ENCODE results near the gene TRPM3.

Gene TRPM3

DNA sequence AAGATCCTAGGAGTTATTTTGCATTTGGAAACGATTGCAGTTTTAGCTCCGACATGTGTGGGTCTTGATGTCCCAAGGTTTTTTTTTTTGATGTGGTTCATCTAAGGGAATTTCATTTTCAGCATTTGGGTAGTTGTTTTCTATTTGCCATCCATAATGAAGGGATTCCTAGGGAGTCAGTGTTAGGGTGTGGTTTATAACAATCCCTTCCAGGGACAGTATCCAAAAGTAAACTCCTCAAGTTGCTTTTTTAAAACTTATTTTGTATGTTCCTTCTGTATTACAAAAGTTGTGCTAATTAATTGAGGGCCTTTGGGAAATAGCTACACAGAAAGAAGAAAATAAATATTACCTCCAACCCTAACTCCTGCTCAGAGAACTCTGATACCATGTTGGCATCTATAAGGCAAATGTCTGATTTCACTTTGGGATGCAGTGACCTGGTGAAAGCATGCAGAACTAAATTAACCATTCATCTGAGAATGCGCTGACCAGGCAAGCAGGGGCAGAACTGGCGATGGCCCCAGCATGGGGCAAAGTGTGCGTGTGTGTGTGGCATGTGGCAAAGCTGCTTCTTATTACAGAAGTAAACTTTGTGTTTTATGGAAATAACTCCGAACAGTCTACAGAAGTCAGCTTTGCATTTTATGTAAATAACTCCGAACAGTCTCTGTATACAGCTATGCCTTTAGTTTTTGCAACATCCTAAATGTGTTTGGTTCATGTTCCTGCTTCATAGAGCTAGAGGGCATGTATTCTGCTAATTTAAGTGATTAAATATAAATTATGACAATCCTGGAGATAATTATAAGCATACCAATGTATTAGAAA lies 237.2 kb downstream of the TRPM3 start:
- DNase-seq (ENCODE audit: low spot score), result no peak

DNA sequence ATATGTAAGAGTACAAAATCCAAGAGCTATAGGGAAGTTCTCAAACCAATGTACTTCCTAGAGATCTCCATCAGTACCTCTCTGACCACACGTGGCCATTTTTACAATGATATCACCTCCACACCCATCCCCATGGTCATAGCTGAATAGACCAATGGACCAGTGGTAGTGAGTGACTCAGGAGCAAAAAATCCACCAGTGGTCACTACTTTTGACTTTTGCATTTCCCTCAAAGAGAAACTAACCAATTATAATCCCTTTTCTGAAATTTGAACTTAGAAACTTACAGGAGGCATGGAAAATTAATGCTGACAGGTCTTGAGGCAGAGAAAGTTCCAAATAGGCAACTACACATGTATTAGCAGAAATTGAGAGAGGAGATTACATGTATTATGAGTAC lies 238.4 kb downstream of the TRPM3 start:
- no peak for DNase-seq (ENCODE audit: low spot score)

DNA sequence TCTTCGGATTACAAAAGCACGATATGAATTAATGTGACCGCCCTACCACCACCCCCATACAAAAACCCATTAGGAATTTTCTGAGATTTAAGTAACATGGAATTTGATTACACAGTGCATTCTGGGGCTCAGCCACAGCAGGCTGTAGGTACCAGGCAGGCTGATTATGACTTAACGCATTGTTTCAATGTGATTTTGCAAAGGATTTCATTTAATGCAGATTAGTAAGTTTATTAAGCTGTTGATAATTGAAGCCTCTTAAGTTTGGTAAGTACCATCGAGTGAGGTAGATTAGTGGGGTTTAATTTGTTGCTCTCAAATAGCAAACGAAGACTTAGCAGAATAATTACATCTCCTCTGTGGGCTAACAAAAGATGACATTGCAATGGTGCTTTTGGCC lies 240.1 kb downstream of the TRPM3 start:
- no peak for DNase-seq (ENCODE audit: low spot score)

DNA sequence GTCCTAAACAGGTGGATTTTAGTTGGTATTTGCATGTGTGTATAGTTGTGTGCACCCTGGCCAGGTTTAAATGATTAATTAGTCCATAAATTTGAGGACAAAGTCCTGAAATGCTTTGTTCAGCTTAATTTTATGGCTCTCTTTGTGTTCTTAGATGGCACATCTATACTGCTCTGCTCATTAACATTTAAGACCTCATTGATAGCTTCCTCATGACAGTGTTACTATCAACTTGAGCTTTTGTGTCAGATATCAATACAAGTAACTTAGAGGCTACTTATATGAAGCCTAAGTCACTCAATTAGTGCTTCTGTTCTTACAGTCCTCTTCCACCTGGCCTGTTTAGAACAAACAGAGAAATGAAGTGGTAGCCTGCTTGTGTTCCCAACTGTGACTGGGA lies 240.9 kb downstream of the TRPM3 start:
- no peak for DNase-seq (ENCODE audit: low spot score)

DNA sequence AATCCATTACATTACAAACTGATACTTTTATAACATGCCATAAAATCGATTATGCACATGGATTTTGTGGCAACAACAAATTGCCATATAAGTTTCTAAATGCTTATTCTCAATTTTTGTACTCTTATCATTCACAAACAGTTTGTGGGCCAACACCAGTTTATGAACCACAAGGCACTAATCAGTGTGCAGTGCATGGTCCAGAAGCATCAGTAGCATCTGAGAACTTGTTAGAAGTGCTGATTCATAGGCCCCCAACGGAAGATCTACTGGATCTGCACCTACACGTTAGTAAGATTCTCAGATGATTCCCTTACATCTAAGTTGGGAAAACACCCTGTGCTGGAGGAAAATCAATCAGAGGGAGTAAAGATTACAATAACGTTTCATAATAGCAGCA lies 242.8 kb downstream of the TRPM3 start:
- DNase-seq (ENCODE audit: low spot score), result no peak

DNA sequence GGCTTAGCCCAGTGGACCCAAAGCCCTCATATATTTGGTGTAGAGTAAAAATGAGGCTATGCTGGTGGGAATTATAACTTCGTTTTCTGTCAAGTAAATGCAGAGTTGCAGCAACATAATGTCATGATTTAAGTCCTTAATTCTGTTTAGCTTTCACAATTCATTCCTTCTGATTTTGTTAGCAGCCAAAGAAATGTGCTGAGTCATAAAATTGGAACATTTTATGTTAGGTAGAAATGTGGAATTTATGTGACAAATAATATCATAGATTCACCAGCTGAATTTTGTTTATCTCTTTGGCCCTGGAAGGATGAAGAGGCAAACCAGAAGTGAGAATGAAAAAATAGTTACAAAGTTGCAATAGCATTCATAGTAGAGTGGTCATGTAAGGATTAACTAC lies 247.0 kb downstream of the TRPM3 start:
- no peak for DNase-seq (ENCODE audit: low spot score)

DNA sequence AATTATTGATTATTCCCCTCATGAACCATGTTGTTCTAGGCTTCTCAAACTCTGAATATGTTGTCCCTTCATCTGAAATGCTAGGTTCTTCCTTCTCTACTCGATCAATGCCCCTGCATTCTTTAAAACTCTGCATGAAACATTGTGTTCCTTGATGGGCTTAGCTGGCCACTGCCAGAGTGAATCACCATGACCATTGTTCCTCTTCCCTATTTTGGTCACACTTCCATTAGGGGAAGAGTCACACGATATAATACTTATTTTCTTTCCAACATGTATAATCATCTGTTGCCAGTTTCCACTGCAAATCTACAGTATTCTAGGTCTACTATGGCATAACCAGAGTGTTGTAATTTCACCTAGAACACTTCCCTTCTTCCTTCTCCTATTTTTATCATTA lies 247.9 kb downstream of the TRPM3 start:
- no peak for DNase-seq (ENCODE audit: low spot score)

DNA sequence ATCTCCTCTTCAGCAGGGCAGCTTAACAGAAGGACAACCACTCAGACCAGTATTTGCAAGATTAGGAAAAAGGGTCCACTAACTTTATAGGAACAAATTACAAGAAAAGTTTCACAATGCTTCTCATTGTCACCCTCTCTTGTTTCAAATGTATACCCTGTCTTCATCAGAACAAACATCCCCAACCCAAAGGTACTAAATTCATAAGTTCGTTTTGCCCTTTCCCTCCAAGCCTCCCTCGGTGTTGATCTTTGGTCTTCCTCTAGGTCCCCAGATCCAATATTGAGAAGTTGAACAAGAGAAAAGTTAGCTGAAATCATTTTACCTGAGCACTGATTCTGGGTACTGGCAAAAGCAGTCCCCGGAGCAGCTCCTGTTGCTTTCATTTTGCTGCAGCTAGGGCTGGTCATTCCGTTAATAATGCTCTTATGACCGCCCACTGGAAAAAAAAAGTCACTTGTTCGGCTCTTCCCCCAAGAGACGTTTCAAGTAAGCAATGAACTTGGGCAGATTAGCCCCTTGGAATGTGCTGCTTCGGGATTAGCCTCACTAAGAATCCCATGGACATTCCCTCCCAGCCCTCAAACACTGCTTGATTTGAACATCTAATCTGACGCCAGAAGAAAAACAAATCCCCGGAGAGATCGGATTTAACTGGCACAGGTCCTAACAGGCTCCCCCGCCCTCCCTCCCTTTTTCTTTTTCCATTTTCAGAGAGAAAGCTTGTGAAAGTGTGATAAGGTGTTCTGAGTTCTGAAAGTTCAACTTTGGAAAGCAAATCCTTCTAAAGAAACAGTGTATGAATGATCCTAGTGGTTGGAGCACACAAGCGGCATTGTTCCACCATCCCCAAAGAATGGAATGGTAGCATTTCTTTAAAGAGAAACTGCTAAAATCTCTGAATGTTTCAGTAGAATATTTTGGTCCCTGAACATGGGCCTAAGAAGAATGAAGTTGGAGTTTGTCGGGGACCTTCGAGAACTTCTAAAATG lies 252.5 kb downstream of the TRPM3 start:
- peak; percentile 6 for DNase-seq (ENCODE audit: low spot score)

DNA sequence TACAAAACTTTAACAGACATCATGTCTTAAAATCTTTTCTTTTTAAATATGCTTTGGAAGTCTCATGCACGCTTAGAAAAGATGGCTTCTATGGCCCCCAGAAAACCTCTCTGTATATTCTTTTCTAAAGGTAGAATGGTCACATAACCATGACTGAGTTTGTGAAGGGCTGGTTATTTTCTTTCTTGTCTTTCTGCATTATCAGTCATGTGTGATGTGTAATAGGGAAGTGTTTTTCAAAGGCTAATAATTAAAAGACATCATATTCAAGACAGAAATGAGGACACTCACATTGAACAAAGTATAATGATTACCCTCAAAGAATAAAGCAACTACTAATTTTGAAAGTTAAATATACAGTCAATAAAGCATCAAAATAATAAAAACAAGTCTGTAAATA lies 253.4 kb downstream of the TRPM3 start:
- DNase-seq (ENCODE audit: low spot score), result no peak

DNA sequence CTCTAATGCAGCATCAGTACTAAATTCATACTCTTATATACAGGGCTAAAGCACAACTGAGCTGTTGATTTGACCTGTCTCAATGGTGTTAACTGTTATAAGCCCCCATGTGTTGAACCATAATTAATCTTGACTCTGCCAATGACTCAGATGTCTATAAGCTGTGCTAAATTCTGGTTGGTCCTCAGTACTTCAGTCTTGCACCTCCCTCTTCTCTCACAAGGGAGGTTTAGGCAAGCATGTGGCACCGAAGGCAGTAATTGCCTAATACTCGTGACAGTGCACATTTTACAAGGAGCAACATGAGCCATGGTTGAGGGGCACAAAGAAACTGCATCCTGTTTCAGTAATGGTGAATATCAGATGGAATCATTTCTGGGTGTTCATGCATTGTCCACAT lies 255.9 kb downstream of the TRPM3 start:
- DNase-seq (ENCODE audit: low spot score), result no peak

DNA sequence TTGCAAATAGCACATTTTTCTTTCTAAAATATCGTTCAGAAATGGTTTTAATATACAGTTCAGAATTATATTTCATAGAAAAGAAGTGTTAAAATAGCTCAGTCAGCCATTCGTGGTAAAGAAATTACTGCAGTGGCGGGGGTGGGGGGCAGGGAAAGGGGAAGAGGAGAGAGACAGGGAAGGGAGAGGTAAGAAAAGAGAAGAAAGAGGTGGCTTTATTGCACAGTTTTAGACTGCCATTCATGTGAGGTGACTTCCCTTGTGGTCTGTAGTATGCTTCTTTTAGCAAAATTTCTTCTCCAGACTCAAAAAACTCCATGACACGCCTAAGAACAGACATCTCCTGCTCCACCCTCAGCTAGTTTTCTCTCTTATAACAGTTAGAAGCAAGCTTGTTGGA lies 259.6 kb downstream of the TRPM3 start:
- DNase-seq (ENCODE audit: low spot score), result no peak

DNA sequence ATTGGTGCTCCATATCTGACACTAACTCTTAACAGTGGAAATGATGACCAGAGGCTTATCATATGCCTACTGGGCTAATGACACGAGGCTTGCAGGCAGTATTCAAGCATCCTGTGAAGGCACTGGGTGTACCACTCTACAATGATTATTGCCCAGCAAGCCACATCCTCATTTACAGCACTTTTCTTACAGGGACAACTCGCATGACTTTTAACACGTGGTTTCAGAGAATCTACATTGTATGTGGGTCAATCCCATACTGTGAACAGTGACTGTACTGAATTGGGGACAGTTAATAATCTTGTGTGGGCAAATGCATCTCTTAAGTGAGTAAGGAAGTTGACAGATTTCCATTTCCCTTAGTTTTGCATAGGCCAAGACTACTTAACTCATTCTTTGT lies 260.0 kb downstream of the TRPM3 start:
- no peak for DNase-seq (ENCODE audit: low spot score)

DNA sequence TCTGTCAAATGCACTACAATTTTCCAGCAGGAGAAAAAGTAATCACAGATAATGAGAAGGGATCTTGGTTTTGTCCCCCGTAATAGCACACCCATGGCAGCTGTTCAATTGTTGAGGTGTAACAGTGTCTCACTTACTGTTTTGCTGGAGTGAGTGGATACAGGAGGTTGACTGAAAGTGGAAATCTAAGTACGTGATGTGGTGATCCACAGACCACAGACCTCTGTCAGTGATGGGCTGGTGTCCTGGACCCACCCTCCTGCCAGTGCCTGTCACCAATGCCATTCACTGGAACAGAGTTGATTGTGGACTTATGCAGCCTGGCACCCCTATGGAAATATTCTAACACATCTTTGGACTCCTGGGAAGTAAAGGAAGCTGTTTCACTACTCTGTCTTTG lies 261.7 kb downstream of the TRPM3 start:
- DNase-seq (ENCODE audit: low spot score), result no peak

DNA sequence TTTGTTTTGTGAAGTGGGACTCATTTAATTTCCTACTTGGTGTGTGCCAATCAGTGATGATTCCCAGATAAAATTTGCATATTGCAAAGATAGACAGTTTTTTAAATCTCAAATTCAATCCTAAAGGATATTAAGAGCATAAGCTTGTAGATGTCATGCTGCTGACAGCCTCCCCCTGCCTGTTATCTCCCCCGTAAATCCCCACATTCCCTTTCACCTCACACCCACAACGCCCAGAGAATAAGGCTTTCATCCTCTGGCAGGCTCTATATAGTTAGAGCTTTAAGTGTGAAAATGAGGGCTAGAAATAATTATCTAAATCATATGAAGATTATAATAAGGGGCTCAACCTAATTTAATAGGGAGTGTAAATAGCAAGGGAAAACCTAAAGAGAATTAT lies 265.0 kb downstream of the TRPM3 start:
- no peak for DNase-seq (ENCODE audit: low spot score)

DNA sequence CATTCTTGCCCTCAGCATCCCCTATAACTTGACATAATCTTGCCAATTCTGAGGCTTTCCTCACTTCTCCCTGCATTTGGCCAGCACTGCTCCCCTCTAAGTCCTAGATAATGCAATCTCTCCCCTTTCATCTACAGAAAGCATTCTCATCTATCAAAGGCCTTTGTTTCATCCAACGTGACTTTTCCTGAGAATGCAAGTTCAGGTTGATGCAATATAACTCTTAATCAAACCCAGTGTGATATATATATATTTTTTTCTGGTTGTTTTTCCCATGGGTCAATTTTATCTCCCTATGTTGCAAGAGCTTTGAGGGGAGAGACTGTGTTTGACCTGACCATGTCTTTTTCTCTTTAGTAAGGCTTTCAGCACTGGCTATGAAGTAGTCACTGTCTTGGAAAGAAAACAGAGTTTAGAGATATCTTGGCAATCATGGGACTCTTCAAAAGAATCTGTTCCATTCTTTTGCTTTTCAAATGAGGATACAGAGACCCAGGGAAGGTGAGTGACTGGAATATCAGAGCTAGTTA lies 268.6 kb downstream of the TRPM3 start:
- DNase-seq (ENCODE audit: low spot score), result no peak

DNA sequence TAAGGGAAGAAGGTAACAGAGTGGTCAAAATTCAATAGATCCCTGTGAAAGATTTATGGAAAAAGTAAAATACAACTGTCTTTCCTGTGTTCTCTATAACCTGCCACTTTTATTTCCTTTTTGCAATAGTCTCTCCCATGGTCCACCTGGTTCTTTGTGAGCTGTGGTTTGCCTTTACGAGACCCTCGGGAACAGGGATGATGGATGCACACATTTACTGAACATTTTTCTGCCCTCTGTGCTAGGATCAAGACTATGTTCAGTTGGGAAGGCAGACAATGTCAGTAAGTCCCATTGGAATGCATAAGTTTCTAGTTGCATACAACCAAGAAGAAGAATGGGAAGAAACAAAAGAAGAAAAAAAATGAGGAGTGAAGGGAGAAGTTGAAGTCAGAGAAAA lies 281.2 kb downstream of the TRPM3 start:
- no peak for DNase-seq (ENCODE audit: low spot score)

DNA sequence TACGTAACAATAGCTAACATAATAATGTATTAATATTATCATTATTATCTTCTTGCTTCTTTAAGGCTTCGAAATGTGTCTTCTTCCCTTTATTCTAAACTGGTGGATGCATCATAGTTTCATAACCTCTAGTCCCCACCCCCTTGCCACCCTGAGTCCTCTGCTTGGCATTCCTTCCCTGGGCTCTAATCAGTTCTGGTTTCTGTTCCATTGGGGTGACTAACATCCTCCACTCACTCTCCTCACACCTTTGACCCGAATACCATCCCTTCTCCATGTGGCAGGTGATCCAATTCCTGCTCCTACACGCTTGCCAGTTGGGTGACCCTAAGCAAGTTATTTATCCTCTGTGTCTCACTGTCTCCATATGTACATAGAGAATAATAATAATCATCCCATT lies 286.1 kb downstream of the TRPM3 start:
- DNase-seq (ENCODE audit: low spot score), result no peak

DNA sequence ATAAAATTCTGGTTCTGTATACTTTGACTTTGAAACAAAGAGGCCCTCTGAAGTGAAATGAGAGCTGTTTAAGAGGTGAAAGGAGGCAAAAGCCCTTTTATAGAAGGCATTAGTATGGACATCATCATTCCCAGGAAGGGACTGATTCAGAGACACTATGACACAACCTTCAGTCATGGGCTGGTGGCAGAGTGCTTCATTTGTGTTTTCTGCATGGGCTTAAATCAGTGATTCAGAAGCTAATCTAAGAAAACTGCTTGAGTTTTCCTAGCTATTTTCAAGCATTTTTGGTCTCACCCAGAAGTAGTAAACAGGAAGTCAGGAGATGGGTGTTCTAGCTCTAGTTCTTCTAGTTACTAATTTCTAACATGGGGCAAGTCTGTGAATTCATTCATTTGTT lies 288.9 kb downstream of the TRPM3 start:
- DNase-seq (ENCODE audit: low spot score), result no peak

DNA sequence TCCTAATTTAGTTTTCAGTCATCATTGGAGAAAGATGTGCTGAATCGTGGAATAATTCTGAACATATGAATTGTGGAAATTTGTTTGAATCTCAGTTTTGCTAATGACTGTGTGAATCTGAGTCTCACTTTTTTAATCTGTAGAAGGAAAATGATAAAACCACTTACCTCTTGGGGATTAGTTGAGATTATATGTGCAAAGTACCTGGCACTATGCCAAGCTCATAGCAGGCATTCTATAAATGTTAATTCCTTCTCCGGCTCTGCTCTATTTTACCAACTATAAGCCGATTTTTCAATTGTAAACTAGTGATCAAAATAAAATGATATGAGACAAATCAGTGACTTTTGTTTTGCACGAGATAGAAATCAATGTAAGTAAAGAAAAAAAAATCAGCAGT lies 290.8 kb downstream of the TRPM3 start:
- no peak for DNase-seq (ENCODE audit: low spot score)

DNA sequence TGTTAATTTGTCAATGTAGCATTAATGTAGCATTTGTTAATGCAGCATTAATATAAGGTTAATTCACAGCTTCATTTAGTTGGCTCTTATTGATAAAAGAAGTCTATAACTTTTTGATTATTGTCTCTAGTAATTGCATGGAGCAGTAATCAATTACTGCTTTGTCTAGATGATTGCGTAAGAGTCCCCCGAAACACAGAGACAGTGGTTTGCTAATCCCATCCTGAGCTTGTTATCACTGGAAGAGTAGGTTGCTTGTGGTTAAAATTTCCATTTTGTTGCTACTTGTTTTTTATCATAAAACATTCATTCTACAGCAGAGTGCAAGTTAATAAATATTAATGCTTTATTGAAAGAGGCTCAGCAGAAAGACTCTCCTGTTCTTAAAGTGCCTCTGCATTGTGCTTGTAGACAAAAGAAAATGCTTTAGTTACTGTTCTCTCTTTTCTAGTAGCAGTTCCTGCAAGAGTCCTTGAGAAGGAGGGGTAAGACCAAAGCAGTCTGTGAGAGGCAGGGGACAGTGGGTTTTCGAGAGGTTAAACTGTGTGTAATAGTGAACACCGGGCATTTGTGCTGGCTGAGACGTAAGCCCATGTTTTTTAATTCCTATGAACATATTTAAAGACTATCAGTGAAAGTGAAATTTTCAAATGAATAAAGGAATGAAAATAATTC lies 291.7 kb downstream of the TRPM3 start:
- no peak for DNase-seq (ENCODE audit: low spot score)

DNA sequence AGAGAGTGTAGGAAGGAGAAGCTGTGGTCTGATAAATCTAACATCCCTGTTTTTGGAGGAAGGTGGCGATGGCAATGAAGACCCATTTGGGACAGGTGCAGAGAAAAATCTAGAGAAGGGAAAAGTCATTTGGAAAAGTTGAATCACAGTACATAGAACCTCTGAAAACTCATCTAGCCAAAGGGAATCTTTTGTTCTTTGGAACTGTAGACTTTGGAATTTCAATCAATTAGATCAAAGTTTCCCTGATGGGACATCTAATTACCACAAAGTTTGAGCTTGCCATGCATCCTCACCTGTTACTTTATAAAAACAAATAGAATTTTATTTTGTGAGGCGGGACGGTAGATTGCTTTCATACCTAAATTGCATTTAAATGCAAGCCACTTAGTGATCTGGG lies 294.9 kb downstream of the TRPM3 start:
- DNase-seq (ENCODE audit: low spot score), result no peak

DNA sequence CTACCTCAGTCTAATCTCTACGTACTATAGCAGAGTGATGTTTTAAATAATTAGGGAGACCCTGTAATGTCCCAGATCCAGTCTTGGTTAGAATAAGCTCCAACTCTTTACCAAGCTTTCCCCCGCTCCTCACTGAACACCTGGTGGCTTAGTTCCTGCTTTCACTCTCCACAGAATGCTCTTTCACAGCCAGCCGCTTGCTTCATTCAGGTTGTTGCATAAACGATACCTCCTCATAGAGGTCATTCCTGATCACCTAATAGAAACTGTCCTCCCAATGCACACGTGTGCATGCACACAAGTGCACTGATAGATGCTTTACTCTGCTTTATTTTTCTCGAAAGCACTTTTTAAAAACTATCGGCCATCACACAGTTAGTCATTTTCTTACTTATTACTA lies 298.1 kb downstream of the TRPM3 start:
- DNase-seq (ENCODE audit: low spot score), result no peak

Data from iPS-NIHi11 (cell line).